ENCODE measurements around the gene STOML1. TPM values are rescaled to one million over a fixed set of nuclear protein-coding genes. Genes with fewer than 3 reads are reported as not detected.
"Not testable (repeated sequence)": the region's sequence is repeated elsewhere in the genome, so short reads cannot be mapped to it uniquely, and the experiment has no call there.

STOML1 gene
- total RNA-seq, 1 donor from 2014 or later = 20.3 TPM

DNA sequence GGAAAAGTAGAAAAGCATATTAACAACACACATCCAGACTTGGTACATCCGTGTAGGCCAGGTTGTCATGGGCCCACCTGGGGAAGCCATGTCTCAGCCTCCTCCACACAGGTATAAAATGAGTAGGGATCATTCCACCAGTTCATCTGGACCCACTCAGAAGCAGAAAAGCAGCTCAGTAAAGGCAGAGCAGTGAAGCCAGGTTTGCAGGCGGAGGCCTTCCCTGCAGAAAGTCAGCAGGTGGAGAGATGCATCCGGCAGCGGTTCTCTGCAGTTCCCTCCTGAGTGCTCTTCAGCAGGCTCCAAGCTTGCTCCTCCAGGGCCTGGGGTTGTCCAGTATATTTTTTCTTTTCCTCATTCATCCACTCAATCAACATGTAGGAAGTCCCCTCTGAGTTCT is 43.7 kb downstream of the STOML1 start:
- DNase-seq (ENCODE audit: low spot score) = no peak

DNA sequence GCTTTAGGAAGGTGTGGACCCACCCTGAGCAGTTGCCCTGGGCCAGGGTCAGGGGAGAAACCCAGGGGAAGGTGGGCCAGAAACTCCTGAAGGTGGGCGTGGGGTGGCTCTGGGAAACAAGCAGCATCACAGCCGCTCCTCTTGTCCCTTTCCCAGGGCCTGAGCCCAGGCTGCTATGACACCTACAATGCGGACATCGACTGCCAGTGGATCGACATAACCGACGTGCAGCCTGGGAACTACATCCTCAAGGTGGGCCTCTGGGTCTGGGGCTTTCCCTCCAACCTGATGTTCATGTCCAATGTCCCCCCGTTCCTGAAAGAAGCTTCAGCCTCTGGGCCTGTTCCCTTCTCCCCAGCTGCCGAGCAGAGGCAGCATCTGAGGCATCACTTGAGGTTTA is 44.4 kb downstream of the STOML1 start:
- DNase-seq (ENCODE audit: low spot score) = no peak

DNA sequence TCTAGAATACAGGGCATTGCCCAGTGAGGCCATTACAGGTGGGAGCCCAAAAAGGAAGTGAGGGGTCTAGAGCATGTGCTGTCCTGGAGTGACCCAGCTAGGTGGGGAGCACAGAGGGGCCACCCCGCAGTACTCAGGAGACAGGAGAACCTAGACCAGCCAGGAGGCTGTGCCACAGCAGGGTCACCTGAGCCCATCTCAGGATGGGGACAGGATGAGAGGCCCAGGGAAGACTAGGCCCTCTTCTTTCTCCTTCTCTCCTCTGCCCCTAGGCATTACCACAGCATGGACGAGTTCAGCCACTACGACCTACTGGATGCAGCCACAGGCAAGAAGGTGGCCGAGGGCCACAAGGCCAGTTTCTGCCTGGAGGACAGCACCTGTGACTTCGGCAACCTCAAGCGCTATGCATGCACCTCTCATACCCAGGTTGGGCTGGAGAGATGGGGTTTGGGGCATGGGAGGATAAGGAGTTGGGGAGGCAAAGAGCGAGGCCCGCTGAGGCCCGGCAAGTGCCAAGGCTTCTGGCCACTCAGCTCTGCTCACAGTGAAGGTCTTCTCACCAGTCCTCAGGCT is 45.2 kb downstream of the STOML1 start:
- DNase-seq (ENCODE audit: low spot score) = no peak

DNA sequence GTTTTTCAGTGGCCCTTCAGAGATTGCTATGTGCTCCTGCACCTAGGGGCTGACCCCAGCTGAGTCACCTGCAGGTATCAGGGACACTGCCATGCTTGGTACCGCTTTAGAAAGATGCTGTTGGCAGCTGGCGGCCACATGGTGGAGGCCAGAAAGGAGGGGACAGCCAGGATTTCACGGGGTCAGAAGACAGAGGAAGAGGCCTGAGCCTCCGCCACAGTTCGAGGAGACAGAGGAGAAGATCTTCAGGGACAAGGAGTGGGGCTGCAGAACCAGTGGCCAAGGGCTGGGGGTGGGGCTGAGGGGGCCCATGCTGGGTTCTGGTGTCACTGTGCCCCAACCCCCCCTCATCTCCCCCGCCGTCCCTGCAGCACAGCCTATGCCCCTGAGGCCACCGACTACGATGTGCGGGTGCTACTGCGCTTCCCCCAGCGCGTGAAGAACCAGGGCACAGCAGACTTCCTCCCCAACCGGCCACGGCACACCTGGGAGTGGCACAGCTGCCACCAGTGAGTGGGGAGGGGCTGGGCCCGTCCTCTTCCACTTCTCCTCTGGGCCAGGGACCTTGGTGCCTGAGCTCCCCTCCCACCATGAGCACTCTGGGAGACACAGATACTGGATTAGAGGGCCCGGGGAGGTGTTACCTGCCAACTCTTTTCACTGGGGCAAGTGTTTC is 45.9 kb downstream of the STOML1 start:
- no peak for DNase-seq (ENCODE audit: low spot score)

DNA sequence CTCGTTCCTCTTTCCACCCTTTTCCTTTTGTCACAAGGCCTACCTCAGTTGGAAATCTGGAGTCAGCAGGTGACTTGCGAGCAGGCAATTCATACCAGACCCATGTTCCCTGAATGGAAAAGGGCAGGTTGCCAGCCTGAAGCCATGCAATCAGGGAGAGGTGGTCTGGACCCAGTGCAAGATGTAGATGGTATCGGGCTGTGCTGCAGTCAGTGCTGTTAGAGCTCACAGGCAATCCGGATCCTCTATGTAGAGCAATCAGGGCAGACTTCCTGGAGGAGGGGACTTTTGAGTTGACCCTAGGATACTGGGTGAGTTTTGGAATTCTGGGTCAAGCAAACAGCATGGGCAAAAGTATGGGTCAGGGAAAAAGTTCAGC is 47.0 kb downstream of the STOML1 start:
- DNase-seq (ENCODE audit: low spot score) = no peak

DNA sequence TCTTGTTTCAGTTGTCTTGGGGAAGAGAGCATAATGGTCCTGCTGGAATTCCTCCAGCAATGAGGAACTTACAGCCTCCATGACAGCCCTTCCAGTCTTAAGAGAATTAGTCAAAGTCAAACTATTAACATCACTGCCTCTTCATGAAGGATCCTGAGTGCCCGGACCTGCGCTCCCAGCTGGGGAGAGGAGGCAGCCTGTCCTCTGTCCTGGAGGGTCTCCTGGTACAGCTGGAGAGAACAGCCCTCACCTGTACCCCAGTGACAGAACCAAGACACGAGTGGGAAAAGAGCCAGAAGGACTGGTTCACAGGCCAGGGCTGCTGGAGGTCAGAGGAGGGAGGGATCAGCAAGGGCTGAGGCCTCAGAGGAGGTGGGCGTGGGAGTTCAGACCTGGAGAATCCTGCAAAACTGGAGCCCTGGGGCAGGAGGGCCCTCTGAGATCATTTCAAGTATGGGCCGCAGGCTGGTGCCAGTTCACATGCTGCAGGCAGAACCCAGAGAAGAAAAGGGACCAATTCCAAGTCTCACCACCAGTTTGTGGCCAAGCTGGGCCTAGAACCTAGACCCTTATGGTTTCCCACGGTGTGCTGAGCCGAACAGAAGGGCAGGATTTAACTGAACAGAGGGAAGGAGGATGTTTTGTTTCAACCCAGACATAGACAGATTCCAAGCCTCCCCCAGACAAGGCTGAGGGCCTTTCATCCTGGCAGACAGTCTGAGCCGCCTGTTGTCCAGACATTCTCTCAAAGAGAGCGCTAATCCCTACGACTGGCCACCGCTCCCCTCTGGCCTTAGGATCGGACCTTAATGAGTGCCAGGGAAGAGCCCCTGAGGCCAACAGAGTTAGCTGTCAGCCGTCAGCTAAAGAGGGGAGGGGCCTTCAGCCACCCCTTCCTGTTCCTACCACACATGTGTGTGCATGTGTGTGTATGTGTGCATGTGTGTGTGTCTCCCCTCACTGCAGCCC is 47.6 kb downstream of the STOML1 start:
- no peak for DNase-seq (ENCODE audit: low spot score)

DNA sequence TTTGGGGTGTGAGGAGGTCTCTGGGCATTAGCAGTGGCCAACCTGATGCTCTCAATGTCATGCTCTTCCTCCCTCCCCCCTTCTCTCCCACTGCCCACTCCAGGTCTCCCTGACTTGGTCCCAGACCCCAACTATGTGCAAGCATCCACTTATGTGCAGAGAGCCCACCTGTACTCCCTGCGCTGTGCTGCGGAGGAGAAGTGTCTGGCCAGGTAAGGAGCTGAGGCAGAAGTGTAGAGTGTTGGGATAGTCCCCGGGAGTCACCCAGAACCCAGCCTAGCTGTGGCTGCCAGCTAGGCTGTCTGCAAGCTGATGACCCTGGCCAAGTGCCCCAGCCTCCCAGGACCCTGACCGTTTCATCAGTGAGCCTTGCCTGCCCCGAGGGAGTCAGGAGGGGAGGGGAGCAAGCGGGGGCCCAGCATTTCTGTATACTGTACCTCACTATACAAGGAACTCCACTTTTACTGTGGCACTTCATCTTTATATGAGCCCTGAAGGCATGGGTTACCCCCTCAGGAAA is 49.3 kb downstream of the STOML1 start:
- DNase-seq (ENCODE audit: low spot score) = no peak

DNA sequence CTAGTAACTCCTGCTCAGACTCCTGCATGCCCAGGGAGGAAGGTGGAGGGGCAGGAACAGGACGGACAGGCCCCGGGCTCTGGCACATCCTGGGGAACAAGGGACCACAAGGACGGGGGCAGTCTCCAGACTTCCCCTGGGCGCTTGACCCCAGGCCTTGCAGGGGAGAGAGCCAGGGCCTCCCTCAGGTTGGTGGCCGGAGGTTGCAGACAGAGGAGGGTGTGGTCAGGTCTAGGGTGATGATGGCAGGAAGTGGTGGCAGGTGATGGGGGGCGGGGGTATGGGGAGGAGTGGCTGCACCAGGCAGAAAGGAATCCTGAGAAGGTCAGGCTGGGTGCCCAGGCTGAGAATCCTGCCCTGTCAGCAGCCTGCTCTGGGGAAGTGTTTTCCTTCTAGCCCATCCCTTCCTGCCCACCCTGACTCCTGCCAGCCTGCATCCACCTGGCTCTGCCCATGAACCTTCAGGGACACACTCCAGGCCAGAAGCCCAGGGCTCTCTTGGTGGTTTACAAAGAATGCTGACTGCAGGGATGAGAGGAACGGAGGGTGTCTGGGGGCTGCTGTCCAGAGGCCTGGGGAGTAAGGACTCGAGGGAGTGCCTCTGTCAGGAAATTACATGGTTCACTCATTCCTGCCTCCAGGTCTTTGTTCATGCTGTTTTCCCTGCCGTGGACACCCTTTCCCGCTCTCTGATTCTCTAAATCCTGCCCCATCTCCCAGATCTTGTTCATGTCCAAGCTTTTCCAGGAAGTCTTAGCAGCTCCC is 50.0 kb downstream of the STOML1 start:
- no peak for DNase-seq (ENCODE audit: low spot score)

DNA sequence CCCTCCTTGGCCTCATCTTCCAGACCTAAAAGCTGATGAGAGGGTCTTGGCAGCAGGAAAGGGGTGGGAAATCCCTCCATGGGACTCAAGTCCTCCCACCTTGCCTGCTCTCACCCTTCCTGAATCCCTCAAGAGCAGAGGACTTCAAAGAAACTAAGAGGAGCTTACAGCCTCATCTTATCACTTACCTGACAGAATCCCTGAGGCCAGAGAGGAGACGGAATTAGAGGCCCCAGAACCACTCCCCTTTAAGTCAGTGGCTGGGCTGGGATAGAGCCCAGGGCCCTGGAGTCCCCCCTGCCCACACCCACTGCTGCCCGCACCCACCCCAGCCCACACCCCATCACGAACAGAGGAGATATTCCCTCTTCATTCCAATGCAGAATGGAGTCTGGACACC is 50.6 kb downstream of the STOML1 start:
- no peak for DNase-seq (ENCODE audit: low spot score)

DNA sequence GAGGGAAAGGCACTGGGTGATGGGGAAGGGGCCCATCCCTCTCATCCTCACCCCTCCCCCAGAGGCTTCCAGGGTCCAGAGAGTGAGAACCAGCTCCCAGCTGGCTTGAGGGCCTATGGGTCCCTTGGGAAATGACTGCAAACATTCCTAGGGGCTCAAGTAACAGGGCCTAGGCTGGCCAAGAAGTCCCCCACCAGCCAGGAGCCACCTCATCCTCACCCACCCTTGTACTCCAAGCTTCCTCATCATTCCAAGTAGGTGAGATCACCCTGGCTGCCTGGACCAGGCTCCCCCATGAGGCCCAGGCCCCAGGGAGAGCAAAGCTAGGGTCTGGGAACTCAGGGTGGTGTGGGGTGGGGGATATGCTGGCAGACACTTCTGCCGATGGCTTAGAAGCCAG is 51.1 kb downstream of the STOML1 start:
- DNase-seq (ENCODE audit: low spot score) = no peak

DNA sequence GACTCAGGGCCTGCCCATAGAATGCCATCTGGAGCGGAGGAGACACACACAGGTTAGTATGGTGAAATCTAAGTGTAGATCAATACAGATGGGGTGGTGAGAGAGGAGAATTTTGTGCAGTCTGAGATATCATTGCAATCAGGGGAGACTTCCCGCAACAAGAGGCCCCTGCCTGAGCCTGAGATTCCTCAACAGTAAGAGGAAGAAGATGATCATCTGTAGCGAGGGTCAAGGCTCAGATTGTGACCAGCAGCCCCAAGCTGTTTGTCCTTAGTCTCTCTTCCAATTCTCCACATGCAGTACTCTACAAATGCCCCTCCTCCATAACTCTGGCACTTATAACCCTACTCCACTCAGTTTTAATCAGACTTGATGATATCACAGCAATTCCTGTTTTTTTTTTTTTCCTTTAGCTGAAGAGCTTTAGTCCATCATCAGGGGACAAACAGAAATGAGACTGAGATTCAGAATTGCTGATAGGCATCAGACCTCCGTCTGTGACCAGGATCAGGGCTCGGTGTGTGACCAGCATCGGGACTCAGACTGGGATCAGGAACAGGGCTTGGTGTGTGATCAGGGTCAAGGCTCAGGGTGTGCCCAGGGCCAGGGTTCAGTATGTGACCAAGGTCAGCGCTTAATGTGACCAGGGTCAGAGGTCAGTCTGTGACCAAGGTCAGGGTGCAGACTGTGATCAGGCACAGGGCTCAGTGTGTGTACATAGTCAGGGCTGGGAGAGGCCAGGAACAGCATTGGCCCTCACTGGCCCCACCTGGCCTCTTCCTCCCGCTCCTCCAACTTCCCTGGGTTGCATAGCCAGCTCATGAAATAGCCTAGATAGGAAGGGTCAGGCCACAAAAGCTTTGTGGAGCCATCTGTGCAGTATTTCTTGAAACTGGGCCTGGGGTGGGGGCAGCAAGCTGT is 51.8 kb downstream of the STOML1 start:
- DNase-seq (ENCODE audit: low spot score) = no peak

DNA sequence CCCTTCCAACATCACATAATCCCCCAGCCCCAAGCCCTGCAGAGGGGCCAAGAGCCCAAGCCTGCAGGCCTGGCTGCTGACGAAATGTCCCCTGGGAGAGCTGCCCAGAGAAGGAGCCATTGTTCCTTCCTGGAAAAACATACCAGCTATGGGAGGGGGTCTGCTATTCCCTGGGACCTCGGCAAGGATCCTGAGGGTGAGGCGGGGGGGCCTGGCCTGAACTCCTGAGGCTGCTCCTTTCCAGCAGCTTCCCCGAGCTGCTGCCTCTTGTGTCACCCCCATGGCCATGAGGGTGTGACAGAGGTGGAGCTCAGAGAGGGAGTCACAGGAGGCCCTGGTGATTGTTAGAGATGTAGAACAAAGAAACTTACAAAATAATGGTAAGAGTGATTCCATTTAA is 53.0 kb downstream of the STOML1 start:
- no peak for DNase-seq (ENCODE audit: low spot score)

DNA sequence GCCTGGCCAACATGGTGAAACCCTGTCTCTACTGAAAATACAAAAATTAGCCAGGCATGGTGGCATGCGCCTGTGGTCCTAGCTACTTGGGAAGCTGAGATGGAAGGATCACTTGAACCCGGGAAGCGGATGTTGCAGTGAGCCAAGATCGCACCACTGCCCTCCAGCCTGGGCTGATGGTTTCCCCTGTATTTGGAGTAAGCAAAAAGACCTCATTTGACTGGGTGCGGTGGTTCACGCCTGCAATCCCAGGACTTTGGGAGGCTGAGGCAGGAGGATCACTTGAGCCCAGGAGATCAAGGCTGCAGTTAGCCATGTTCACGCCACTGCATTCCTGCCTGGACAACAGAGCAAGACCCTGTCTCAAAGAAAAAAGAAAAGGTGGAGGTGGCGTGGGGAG is 53.6 kb downstream of the STOML1 start:
- not testable (repeated sequence) for DNase-seq (ENCODE audit: low spot score)

DNA sequence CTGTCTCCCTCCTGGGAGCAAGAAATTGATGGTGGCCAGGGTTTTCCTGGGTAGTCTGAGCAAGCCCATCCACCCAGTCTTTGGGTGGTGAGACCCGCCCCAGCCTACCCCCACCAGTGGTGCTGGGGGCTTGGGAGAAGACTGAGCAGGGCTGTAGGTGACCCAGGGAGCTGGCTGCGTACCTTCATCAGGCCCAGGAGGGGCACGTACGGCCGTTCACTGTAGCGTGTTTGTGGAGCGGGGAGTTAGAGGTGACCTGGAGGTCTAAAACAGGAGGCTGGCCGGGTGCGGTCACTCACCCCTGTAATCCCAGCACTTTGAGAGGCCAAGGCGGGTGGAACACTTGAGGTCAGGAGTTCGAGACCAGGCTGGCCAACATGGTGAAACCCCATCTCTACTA is 54.4 kb downstream of the STOML1 start:
- no peak for DNase-seq (ENCODE audit: low spot score)

DNA sequence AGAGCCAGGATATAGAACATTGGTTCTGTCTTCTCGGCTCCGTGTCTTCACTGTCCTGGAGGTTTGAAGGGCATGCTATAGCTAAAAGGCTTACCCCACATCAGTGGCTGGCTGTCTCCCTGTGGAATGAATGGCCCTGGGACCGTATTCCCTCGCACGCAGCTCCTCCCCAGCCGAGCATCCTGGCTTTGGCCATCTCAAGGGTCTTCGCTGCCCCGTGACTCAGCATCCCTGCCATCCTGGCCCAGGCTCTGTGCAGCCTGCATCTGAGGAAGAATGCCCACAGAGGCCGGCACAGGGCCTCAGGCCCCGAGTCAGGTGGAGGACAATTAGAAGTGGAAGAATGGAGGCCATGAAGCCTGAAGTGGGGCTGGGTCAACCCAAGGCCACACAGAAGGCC is 54.8 kb downstream of the STOML1 start:
- DNase-seq (ENCODE audit: low spot score) = no peak

DNA sequence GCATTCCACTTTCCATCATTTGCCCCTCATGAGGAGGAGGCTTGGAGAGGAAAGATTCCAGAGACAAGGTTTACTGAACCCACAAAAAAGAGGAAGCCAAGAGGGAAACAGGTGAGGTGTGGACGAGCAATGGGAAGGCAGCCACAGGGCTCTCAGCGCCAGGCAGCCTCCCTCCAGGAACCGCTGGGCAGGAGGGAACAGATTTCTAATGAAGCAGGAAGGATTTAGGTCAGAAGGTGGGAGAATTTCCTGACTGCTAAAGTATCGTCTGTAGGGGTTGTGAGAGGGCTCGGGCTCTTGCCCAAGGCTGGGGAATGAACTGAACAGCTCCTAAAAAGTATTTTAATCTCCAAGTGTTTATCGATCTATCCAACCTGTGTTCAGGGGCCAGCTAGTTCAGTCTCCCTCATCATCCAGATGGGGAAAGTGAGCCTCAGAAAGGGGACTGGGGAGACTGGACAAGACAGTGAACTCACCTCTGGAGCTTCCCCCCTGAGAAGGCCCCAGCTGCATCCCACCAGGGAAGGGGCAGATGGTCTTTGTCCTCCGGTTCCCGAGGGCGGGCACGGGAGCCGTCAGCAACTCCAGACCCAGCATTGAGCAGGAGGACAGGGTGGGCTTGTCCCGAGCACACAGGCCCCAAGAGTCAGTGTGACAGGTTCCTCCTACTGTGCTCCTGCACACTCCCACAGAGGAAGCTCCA is 55.4 kb downstream of the STOML1 start:
- DNase-seq (ENCODE audit: low spot score) = no peak

DNA sequence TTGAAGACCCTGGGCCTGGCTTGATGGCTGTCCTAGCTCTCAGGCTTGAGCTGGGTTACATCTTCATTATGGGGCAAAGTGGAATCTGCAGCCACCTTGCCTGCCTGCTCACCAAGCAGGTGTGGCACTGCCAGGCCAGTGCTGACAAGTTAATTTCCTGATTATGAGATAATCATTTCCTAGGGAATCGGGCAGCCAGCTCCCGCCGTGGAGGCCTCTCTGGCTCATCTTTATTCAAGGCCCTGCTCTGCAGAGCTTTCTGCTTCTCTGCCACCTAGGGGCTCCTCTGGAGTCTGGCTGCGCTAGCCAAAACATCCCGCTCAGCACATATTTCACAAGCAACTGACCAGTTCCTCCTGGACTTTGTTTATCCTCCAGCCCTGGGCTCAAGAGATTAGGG is 55.9 kb downstream of the STOML1 start:
- DNase-seq (ENCODE audit: low spot score) = peak; percentile 66

DNA sequence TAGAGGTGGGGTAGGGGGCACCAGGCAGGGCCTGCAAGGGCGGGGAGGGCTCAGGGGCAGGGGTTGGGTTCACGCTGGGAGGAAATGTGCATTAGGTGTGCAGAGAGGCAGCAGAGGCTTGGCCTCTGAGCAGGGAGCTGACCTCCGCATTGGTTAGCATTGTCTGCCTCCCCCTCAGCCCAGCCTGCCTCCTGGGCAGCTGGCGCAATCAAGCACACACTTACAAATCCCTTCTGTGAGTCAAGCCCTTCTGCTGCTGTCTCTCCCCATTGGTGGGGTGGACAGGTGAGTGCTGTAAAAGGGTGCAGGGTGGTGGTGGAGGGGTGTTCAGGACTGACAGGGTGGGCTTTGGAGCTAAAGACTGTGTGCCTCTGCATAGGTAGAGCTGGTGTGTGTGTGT is 56.5 kb downstream of the STOML1 start:
- DNase-seq (ENCODE audit: low spot score) = no peak

DNA sequence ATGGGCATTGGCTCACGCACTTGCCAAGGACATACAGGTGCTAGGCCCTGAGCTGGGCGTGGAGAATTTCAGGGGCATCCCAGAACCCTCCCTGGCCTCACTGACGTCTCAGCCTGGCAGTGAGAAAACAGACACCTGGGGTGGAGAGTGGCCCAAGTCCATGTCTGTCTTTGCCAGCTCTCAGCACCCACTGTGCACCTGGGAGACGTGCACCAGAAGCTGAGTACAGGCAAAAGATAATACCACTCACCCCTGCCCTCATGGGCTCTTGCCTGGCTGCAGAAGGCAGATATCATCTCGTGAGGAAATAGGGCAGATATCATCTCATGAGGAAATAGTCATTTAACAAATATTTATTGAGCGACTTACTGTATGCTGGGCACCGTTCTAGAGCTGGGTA is 57.8 kb downstream of the STOML1 start:
- DNase-seq (ENCODE audit: low spot score) = peak; percentile 42
